Immature natural killer cell (primary cell): Measurements from ENCODE around the gene MYH9. TPM values are rescaled to one million over a fixed set of nuclear protein-coding genes. Genes with fewer than 3 reads are reported as not detected.

Source experiments
- DNase-seq, 3 donors: peaks; one replicate each; pipeline ENCODE4 v3.0.0; 2022; ENCODE audit warnings: mixed read lengths in 1 of 3
- H3K27ac Mint-ChIP-seq, 6 donors: one replicate each; pipeline ENCODE4 v1.8.0; 2020; ENCODE audit warnings: mixed read lengths in 6 of 6, mild to moderate bottlenecking in 5 of 6, inconsistent platforms in 4 of 6, moderate library complexity in 3 of 6
- H3K27me3 Mint-ChIP-seq, 3 donors: one replicate each; pipeline ENCODE4 v1.8.0; 2020 to 2021; ENCODE audit warnings: low read depth in 3 of 3, mild to moderate bottlenecking in 3 of 3, mixed read lengths in 3 of 3, moderate library complexity in 3 of 3, inconsistent platforms in 1 of 3
- H3K36me3 Mint-ChIP-seq, 3 donors: one replicate each; pipeline ENCODE4 v1.8.0; 2020; ENCODE audit warnings: mixed read lengths in 3 of 3, inconsistent platforms in 2 of 3, mild to moderate bottlenecking in 2 of 3
- H3K4me1 Mint-ChIP-seq, 2 donors: one replicate each; pipeline ENCODE4 v1.8.0; 2020; ENCODE audit warnings: inconsistent platforms in 2 of 2, mild to moderate bottlenecking in 2 of 2, mixed read lengths in 2 of 2, moderate library complexity in 1 of 2
- H3K4me3 Mint-ChIP-seq, 5 donors: one replicate each; pipeline ENCODE4 v1.8.0; 2020; ENCODE audit warnings: mild to moderate bottlenecking in 5 of 5, mixed read lengths in 5 of 5, inconsistent platforms in 3 of 5, moderate library complexity in 3 of 5
- H3K9me3 Mint-ChIP-seq, 6 donors: one replicate each; pipeline ENCODE4 v1.8.0; 2020; ENCODE audit warnings: mild to moderate bottlenecking in 6 of 6, mixed read lengths in 6 of 6, inconsistent platforms in 4 of 6, moderate library complexity in 3 of 6
- polyA plus RNA-seq, 3 donors: library from polyadenylated mRNA; unstranded; fragments of 300-500 nt; fragmentation: Illumina TruSeq; gene quantifications; one replicate each; pipeline ENCODE4 v1.2.3, GENCODE V29; 2021

MYH9 gene
- polyA plus RNA-seq, 3 donors from 2014 or later = 8.7 to 355 (median 40.2) TPM

DNA sequence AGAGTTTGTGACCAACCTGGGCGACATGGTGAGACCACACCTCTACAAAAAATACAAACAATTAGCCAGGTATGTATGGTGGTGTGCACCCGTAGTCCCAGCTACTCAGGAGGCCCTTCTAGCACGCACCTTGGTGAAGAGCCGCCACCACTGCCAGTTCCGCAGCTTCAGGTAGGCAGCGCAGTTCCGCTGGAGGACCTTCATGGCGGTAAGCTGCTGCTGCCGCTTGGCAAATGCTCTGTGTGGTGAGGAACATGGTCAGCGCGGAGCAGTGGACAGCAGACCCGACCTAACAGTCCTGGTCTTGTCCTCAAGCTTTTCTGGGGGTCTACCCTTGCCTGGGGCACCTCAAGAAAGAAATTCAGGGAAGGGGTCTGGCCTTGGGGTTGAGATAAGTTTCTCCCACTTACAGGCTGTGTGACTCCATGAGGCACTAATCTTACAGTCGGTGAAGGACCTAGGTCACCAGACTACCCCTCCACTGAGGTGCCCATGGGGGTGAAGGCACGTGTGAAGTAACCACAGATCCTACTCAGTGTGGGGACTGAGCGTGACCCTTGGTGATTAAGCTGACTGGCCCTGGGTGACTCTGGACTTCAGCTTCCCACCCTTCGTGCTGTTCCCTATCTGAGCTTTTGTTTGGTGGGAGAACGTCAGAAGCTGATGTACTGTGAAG, 85.2 kb downstream of the MYH9 start:
- Mint-ChIP-seq H3K4me1 (peaks cover 10 to 14% of the 10 kb centered on the region in 2 donors), H3K9me3 (peaks cover 0 to 2% (median 0%) of the 10 kb centered on the region in 6 donors), H3K36me3 (peaks cover 10 to 52% (median 21%) of the 10 kb centered on the region in 3 donors), H3K27me3 (peaks cover 0 to 22% (median 2%) of the 10 kb centered on the region in 3 donors), H3K4me3 (no peak overlapping the region), H3K27ac (no peak overlapping the region)
- no peak for DNase-seq

DNA sequence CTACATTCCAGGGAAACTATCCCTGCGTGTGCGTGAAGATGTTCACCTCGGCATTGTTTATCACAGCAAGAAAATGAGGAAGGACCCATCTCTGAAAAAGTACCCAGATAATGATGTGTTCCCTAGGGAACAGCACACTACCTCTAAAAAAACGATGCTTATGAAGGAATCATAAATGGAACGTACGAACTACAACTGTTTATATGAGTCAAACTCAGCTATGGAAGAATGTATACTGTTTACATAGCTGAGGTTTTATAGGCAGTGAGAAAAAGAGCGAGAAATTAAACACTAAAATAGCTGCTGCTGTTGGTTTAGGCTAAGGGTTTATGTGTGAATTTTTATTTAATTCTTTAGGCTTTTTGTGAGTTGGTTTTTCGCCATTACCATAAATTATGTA, 85.9 kb downstream of the MYH9 start:
- Mint-ChIP-seq H3K9me3 (peaks cover 0 to 2% (median 0%) of the 10 kb centered on the region in 6 donors), H3K36me3 (peaks cover 14 to 54% (median 28%) of the 10 kb centered on the region in 3 donors), H3K27ac (peak overlapping the region; percentile 34 to 81 (median 48)), H3K4me3 (no peak overlapping the region), H3K4me1 (peaks cover 9 to 10% of the 10 kb centered on the region in 2 donors), H3K27me3 (peaks cover 0 to 22% (median 2%) of the 10 kb centered on the region in 3 donors)
- no peak for DNase-seq

DNA sequence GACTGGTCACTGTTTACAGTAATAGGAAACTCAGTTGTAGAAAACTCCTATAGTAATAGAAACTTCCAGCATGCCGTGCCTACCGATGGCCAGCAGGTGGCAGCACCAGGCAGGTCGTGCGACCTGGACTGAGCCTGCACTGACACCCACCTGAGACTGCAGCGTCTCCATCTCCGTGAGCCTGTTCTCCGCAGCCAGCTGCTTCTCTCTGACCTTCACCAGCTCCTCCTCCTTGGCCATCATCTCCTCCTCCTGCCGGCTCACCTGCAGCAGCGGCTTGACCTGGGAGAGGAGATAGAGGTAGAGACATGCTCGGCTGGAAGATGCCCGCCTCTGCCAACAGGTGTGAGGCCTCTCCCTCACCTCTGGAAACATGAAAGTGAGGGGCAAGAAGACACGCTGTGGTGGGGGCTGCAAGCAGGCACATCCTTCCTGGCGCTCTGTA, 86.4 kb downstream of the MYH9 start:
- Mint-ChIP-seq H3K27ac (peak overlapping the region; percentile 35 to 81 (median 44)), H3K4me1 (peaks cover 9 to 10% of the 10 kb centered on the region in 2 donors), H3K4me3 (no peak overlapping the region), H3K27me3 (peaks cover 0 to 21% (median 2%) of the 10 kb centered on the region in 3 donors), H3K9me3 (peaks cover 0 to 2% (median 0%) of the 10 kb centered on the region in 6 donors), H3K36me3 (peaks cover 15 to 57% (median 30%) of the 10 kb centered on the region in 3 donors)
- peak; percentile 69 to 77 (median 74) for DNase-seq

DNA sequence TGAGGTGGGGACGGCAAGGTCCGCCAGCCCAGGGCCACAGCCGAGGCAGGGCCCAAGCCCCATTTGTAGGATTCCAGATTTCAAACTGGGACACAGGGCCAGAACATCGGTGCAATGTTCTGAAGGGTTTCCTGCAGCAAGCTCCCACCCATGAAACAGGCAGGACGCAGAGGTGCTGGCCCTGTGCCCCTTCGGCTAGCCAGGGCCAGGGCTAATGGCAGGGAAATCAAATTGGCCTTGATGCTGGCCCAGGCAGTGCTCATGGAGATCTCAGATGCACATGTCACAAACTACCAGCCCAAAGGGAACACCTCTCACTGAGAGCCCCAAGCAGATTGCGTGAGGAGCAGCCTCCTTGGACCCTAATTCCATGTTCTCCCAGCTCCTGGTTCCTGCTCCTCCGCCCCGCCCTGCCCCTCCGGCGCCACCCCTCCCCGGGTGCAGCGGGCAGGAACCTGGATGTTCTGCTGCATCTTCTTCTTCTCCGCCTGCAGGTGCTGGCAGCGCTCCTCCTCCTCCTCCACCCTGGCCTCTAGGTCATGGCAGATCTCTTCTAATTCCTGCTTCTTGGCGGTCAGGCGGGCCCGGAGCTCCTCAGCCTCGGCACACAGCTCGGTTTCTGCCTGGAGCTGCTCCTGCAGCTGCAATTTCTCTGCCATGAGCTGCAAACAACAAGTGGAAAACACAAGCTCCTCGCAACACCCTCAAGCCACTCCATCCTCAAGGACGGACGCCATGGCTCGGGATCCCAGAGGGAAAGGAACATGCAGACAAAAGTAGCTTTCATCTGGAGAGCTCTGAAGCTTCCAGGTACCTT, 87.2 kb downstream of the MYH9 start:
- H3K36me3 Mint-ChIP-seq = peaks cover 19 to 62% (median 34%) of the 10 kb centered on the region in 3 donors
- no peak overlapping the region for H3K4me3 Mint-ChIP-seq
- peak overlapping the region in 2 of 6 donors; percentile 36 to 81 for H3K27ac Mint-ChIP-seq
- peaks cover 9 to 10% of the 10 kb centered on the region in 2 donors for H3K4me1 Mint-ChIP-seq
- H3K27me3 Mint-ChIP-seq = peaks cover 0 to 19% (median 2%) of the 10 kb centered on the region in 3 donors
- DNase-seq = no peak
- H3K9me3 Mint-ChIP-seq = peaks cover 0 to 2% (median 0%) of the 10 kb centered on the region in 6 donors

DNA sequence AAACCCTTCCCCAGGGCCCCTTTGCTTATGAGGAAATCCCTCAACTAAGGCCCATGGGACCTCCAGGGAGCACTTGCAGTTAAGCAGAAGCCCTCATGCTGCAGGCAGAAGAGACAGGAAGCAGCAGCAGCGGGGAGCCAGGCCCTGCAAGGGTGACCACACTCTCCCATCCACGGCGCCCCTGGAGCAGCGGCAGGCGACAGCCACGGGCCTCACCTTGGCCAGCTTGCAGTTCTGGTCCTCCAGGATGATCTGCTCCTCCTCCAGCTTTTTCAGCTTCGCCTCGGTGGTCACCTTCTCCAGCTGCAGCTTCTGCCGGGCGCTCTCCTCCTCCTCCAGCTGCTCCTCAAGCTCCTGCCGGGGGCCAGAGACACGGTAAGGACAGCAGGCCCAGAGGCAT, 87.9 kb downstream of the MYH9 start:
- no peak for DNase-seq
- no peak overlapping the region for H3K4me3 Mint-ChIP-seq
- no peak overlapping the region for H3K27ac Mint-ChIP-seq
- peaks cover 0 to 2% (median 0%) of the 10 kb centered on the region in 6 donors for H3K9me3 Mint-ChIP-seq
- H3K36me3 Mint-ChIP-seq = peaks cover 16 to 59% (median 35%) of the 10 kb centered on the region in 3 donors
- H3K4me1 Mint-ChIP-seq = peaks cover 9 to 10% of the 10 kb centered on the region in 2 donors
- peaks cover 0 to 16% (median 2%) of the 10 kb centered on the region in 3 donors for H3K27me3 Mint-ChIP-seq

DNA sequence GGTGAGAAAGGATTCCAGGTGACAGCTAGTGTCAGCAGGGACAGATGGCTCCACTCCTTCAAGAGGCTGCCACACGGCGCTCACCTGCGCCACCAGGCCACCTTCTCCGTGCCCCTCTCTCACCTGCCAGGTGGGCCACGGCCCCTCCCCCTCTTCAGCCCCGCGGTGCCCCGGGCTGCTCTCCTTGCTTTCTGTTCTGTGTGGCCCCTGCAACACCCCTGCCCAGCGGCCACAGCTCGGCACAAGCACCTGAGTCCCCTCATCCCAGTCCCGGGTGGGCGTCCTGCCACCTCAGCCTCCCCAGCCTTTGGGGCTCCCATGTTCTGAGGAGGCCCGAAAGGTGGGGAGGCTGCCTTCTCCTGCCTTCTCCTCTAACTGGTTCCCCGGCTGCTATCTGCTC, 88.5 kb downstream of the MYH9 start:
- no peak overlapping the region for H3K27ac Mint-ChIP-seq
- peaks cover 11 to 13% of the 10 kb centered on the region in 2 donors for H3K4me1 Mint-ChIP-seq
- H3K36me3 Mint-ChIP-seq = peaks cover 20 to 62% (median 37%) of the 10 kb centered on the region in 3 donors
- peaks cover 0 to 16% (median 5%) of the 10 kb centered on the region in 3 donors for H3K27me3 Mint-ChIP-seq
- peaks cover 0 to 2% (median 0%) of the 10 kb centered on the region in 6 donors for H3K9me3 Mint-ChIP-seq
- no peak for DNase-seq
- no peak overlapping the region for H3K4me3 Mint-ChIP-seq

DNA sequence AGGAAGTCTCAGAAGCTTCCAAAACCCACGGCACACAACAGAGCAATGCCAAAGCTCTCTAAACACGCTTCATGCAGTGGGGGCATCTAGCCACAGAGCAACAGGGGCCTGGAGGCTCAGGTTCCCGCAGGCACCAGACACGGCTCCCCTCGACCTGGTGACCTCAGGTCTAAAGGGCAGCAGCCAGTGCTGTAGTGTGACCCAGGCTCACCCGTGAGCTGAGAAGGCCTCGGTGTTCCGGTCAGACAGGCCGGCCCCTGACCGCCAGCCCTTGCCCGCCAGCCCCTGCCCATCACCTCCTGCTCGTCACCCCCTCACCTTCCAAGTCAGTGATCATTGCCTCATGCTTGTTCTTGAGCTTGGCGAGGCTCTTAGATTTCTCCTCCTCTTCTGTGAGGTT, 89.2 kb downstream of the MYH9 start:
- Mint-ChIP-seq H3K36me3 (peaks cover 21 to 60% (median 33%) of the 10 kb centered on the region in 3 donors), H3K27ac (no peak overlapping the region)

DNA sequence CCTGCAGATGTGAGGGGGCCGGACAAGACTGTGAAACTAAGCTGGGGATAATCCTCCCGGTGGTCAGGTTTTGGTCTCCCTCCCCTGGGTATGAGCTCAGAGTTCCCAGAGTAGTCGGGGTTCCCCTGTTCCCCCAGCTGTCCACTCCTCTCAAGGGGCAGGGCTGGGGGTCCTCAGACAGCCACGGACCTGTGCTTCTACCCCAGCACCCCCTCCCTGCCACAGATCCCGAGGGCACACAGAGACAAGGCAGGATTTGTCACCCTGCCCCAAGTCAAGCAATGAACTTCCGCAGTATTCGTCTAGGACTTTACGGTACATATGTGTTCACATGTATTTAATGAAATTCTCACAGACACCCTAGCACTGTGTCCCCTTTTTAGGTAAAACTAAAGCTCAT, 89.6 kb downstream of the MYH9 start:
- H3K4me1 Mint-ChIP-seq = peaks cover 10 to 16% of the 10 kb centered on the region in 2 donors
- no peak overlapping the region for H3K4me3 Mint-ChIP-seq
- peak overlapping the region in 1 of 6 donors; percentile 34 for H3K27ac Mint-ChIP-seq
- peaks cover 21 to 58% (median 33%) of the 10 kb centered on the region in 3 donors for H3K36me3 Mint-ChIP-seq
- DNase-seq = no peak
- peaks cover 0 to 16% (median 9%) of the 10 kb centered on the region in 3 donors for H3K27me3 Mint-ChIP-seq
- H3K9me3 Mint-ChIP-seq = peaks cover 0 to 2% (median 0%) of the 10 kb centered on the region in 6 donors

More for the DNA sequence above, 89.2 kb downstream of the MYH9 start:
- DNase-seq = no peak
- no peak overlapping the region for H3K4me3 Mint-ChIP-seq
- H3K27me3 Mint-ChIP-seq = peaks cover 0 to 16% (median 9%) of the 10 kb centered on the region in 3 donors
- peaks cover 9 to 15% of the 10 kb centered on the region in 2 donors for H3K4me1 Mint-ChIP-seq
- peaks cover 0 to 2% (median 0%) of the 10 kb centered on the region in 6 donors for H3K9me3 Mint-ChIP-seq

DNA sequence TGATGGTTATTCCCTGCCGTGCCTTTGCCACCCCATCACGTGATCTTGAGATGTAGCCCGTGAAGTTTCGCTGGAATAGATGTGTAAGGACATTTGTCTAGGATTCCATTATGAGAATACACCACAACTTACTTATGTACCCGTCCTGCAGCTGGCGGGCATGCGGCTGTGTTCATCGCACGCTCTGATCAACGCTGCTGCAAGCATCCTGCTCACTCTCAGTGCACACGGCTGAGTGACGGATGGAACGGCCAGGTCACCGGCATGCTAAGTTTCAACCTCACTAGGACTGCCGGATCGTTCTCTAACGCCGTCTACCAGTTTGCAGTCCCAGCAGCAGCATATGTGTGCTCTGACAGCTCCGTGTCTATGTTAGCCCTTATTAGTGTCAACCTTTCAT, 90.2 kb downstream of the MYH9 start:
- no peak overlapping the region for H3K4me3 Mint-ChIP-seq

DNA sequence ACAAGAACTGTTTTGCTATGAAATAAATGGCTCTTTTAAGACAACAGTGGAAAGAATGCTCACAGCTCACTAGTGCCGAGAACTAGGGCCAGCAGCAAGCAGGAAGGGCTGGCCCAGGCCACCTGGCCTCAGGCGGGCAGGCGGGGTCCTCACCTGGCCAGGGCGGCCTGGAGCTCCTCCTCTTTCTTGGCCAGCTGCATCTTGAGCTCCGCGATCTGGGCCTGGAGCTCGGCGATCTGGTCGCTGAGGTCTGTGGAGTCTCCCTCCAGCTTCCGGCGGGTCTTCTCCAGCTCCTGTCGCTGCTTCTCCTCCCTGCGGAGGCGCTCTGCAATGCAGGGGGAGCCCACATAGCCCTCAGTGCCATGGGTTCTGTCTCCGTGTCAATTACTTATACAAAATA, 91.1 kb downstream of the MYH9 start:
- peak overlapping the region in 1 of 6 donors; percentile 40 for H3K27ac Mint-ChIP-seq
- peaks cover 2 to 22% (median 12%) of the 10 kb centered on the region in 3 donors for H3K27me3 Mint-ChIP-seq
- DNase-seq = no peak
- no peak overlapping the region for H3K4me3 Mint-ChIP-seq
- H3K9me3 Mint-ChIP-seq = peaks cover 0 to 2% (median 0%) of the 10 kb centered on the region in 6 donors
- peaks cover 30 to 62% (median 40%) of the 10 kb centered on the region in 3 donors for H3K36me3 Mint-ChIP-seq
- H3K4me1 Mint-ChIP-seq = peaks cover 19 to 28% of the 10 kb centered on the region in 2 donors

More for the DNA sequence above, 90.2 kb downstream of the MYH9 start:
- H3K27me3 Mint-ChIP-seq = peaks cover 0 to 17% (median 9%) of the 10 kb centered on the region in 3 donors
- peaks cover 0 to 2% (median 0%) of the 10 kb centered on the region in 6 donors for H3K9me3 Mint-ChIP-seq
- H3K4me1 Mint-ChIP-seq = peaks cover 14 to 21% of the 10 kb centered on the region in 2 donors
- H3K36me3 Mint-ChIP-seq = peaks cover 25 to 59% (median 38%) of the 10 kb centered on the region in 3 donors
- no peak for DNase-seq
- H3K27ac Mint-ChIP-seq = peak overlapping the region in 1 of 6 donors; percentile 34

DNA sequence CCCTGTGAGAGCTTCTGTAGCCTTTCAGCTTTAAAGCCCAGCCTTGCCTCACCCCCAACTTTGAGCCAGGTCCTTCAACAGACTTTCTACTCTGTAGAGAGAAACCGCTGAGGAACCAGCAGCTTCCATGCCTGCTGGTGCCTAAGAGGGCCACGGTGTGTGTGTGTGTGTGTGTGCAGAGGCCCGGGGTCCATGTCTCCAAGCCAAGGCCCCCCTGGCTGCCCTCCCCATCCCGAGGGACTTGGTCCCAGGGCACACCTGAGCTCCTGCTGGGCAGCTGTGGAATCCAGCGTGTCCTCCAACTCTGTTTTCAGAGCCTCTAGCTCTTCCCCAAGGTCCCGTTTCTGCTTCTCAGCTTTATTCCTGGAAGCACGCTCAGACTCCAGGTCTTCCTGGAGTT, 92.5 kb downstream of the MYH9 start:
- peak overlapping the region in 2 of 6 donors; percentile 28 to 57 for H3K27ac Mint-ChIP-seq

DNA sequence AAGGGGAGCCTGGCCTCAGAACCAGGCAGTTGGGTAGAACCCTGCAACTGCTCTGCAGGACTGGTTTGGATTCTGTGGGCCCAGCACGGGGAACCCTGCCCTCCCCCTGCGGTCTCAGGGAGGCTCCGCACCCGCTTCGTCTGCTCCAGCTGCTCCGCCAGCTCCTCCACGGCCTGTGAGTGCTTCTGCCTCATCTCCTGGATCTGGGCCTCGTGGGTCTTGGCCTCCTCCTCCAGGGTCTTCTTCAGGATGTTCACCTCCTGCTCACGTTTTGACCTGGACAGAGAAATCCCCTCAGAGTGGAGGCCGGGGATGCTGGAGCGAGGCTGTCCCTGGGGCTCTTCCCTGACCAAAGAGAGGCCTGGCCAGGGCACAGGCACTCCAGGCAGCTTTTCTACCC, 93.0 kb downstream of the MYH9 start:
- H3K9me3 Mint-ChIP-seq = no peaks in the 10 kb centered on the region

More for the DNA sequence above, 92.5 kb downstream of the MYH9 start:
- peaks cover 17 to 25% of the 10 kb centered on the region in 2 donors for H3K4me1 Mint-ChIP-seq
- H3K27me3 Mint-ChIP-seq = peaks cover 2 to 21% (median 12%) of the 10 kb centered on the region in 3 donors
- no peak for DNase-seq
- no peaks in the 10 kb centered on the region for H3K9me3 Mint-ChIP-seq
- H3K36me3 Mint-ChIP-seq = peaks cover 31 to 56% (median 32%) of the 10 kb centered on the region in 3 donors
- no peak overlapping the region for H3K4me3 Mint-ChIP-seq

DNA sequence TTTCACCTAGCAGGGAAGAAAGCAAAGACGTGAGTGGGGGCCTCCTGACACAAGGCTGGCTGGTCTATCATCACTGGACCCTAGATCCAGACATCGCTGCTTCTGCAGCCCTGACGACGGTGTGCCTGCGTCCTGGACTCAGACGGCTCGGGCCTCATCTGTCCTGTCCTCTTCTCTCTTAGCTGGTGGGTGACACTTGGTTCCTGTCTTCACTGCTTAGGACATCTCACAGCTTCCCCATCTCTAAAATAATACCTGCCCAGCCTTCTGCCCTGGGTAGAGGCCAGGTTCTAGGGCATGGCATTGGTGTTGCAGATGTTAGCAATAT, 93.5 kb downstream of the MYH9 start:
- H3K4me1 Mint-ChIP-seq = peaks cover 26 to 35% of the 10 kb centered on the region in 2 donors
- H3K4me3 Mint-ChIP-seq = no peak overlapping the region
- DNase-seq = no peak
- H3K36me3 Mint-ChIP-seq = peaks cover 38 to 64% (median 39%) of the 10 kb centered on the region in 3 donors
- no peaks in the 10 kb centered on the region for H3K9me3 Mint-ChIP-seq
- H3K27me3 Mint-ChIP-seq = peaks cover 2 to 24% (median 15%) of the 10 kb centered on the region in 3 donors
- H3K27ac Mint-ChIP-seq = peak overlapping the region in 3 of 6 donors; percentile 17 to 76 (median 20)

More for the DNA sequence above, 93.0 kb downstream of the MYH9 start:
- Mint-ChIP-seq H3K4me3 (no peak overlapping the region), H3K36me3 (peaks cover 34 to 59% (median 35%) of the 10 kb centered on the region in 3 donors), H3K4me1 (peaks cover 20 to 30% of the 10 kb centered on the region in 2 donors), H3K27me3 (peaks cover 2 to 25% (median 16%) of the 10 kb centered on the region in 3 donors), H3K27ac (peak overlapping the region in 1 of 6 donors; percentile 40)
- no peak for DNase-seq
